GM08714 (cell line): Measurements from ENCODE around the gene RGPD3.
"Not testable (repeated sequence)": the region's sequence is repeated elsewhere in the genome, so short reads cannot be mapped to it uniquely, and the experiment has no call there.

Source experiments
- H3K4me3 ChIP-seq: fragments of 200-500 bp; sonication (Bioruptor generic); 2 replicates; pipeline ENCODE4 v1.5.1; 2014; ENCODE audit warnings: mild to moderate bottlenecking, low read length, inconsistent platforms
- ZNF274 ChIP-seq: IDR thresholded peaks from 2 replicates; pipeline ENCODE4 v1.6.1; 2012; ENCODE audit warnings: mild to moderate bottlenecking, low read depth, low read length

Gene RGPD3

DNA sequence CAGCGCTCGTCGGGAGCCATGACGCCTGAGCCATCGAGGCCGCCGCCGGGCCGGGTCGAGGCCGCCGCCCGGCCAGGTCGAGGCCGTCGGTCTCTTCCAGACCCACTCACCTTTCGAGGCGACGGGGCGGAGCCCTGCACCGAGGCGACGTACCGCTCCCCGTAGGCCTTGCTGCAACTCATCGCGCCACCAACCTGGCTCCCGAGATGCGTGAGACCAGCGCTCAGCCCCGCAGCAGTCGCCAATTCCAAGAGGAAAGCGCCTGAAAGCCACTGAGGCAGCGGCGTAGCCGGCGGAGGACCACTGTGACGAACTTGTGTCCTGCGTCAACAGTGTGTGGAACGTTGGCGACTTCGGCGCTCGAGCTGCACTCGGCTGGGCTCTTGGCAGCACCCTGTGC, at the start of gene RGPD3:
Gene RGPD3 (minus strand): TSS at position 307 of the 400 bp plus-strand sequence. CDS start 125 bp downstream, at position 182.
- H3K4me3 ChIP-seq, result not testable (repeated sequence)

GRCh38 chr2:106517329-106517728, 49.1 kb upstream of the RGPD3 start:
- TF ChIP-seq ZNF274, result no peak

GRCh38 chr2:106516864-106517263, 48.7 kb upstream of the RGPD3 start:
- H3K4me3 ChIP-seq, result no peak overlapping the region
- no peak for TF ChIP-seq ZNF274

More at GRCh38 chr2:106517329-106517728, 49.1 kb upstream of the RGPD3 start:
- no peak overlapping the region for H3K4me3 ChIP-seq

GRCh38 chr2:106516436-106516835, 48.2 kb upstream of the RGPD3 start:
- TF ChIP-seq ZNF274, result no peak
- no peak overlapping the region for H3K4me3 ChIP-seq

DNA sequence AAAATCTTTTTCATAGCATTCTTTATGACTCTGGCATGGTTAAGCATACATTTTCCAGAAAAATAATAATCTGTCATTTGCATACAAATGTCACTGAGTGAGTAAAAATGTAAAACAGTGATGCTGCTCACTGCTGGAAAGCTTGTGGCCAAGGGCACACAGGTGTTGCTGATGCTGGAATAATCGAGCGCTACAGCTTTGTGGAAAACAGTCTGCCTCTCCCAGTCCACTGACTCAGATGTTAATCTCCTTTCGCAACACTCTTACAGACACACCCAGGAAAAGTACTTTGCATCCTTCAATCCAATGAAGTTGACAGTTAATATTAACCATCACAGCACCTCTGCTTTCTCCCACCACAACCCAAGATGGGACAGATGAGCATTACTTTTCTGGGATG, 46.6 kb upstream of the RGPD3 start:
- H3K4me3 ChIP-seq, result not testable (repeated sequence)

DNA sequence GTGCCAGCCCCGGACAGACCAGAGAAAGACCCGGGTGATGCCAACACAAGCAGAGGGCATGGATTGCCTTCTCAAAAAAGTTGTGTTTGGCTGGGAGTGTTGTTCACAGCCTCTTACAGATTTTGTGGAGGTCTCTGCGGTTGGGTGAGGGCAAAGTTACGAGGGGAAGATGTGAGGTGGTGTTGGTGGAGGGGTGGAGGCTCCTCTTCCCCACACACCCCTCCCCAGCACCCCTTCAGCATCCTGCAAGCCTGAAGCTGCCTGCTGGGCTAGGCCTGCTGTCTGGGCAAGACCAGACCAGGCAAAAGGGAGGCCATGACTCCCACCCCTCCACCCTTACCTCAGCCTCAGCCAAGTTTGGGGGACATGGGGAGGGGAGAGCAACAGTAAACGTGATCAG, 45.2 kb upstream of the RGPD3 start:
- not testable (repeated sequence) for H3K4me3 ChIP-seq

- H3K4me3 ChIP-seq, result not testable (repeated sequence)
These were observed 43.7 kb upstream of the RGPD3 start for GRCh38 chr2:106511934-106512333.

DNA sequence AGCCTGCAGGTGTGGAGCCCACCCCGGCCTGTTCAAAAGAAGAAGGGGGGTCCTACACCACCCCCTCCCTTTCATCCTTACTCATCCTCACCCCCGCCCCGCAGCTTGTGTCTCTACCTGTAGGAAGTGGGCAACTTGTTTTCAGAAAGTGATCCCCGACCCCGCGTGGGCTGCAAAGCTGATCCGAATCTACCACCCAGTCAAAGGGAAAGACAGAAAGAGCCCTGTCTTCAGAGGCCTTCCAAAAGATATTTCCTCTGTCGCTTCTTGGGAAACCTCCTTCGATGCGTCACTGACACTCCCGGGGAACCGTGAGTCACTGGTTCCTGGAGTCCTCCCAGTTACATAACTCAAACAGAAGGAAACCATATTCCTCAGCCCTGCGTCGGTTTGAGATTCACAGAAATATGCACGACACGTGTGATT, 43.3 kb upstream of the RGPD3 start:
- H3K4me3 ChIP-seq, result not testable (repeated sequence)

DNA sequence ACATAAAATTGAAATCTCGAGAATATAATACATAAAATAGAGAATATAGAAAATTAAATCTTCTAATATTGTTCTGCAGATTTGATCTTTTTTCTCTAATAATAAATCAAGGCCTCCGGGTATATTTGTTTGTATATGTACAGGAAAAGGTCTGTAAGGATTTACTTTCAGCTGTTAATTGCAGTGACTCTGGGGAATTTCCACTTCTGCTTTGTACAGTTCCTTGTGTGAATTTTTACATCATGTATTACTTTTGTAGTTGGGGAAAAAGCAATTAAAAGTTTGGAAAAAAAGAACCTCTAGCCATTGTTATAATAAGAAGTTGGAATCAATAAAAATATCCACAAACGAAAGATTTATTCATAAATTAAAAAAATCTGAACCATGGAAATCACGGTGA, 42.6 kb upstream of the RGPD3 start:
- H3K4me3 ChIP-seq, result not testable (repeated sequence)

DNA sequence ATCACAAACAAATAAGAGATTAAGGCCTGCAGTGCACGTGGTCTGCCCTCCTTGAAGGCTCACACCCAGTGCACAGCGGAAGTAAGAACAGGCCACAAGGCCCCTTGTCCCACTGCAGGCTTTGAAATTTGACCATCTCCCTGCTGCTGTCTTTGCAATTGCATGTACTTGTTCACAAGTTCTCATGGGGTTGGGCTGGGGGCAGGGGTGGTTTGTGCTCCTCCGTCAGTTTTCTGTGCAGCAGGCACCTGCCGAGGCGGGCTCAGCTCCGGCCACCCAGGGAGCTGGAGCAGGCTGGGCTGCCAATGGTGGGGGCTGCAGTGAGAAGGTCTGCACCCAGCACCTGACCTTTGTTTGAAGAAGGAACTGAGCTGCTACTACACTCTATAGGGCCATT, 41.2 kb upstream of the RGPD3 start:
- H3K4me3 ChIP-seq, result not testable (repeated sequence)

DNA sequence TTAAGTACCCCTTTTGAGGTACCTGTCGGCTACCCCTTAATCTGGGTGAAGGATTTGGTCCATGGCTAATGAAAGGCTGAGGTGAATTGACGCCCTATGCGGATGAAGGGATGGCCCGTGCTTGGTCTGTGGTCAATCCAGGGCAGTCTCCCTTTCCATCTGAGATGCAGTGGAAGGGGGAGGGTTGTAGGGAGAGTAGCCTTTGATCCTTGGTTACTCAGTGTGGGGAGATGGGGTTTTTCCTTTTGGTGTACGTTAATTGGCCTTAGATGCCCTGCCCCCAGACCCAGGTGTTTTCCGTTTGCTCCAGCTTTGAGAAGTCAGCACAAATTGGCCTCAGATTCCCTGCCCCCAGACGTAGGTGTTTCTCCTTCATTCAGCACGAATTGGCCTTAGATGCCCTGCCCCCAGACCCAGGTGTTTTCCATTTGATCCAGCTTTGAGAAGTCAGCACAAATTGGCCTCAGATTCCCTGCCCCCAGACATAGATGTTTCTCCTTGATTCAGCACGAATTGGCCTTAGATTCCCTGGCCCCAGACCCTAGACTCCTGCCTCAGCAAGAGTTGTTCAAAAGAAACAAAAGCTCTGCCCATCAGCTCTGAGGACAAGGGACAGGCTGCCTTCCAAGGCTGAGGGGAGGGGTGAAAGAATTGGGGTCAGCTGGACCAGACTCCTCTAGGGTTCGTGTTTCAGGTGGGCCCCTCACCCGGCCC, 40.6 kb upstream of the RGPD3 start:
- H3K4me3 ChIP-seq, result not testable (repeated sequence)

GRCh38 chr2:106506002-106506687, 37.9 kb upstream of the RGPD3 start:
- H3K4me3 ChIP-seq, result not testable (repeated sequence)

DNA sequence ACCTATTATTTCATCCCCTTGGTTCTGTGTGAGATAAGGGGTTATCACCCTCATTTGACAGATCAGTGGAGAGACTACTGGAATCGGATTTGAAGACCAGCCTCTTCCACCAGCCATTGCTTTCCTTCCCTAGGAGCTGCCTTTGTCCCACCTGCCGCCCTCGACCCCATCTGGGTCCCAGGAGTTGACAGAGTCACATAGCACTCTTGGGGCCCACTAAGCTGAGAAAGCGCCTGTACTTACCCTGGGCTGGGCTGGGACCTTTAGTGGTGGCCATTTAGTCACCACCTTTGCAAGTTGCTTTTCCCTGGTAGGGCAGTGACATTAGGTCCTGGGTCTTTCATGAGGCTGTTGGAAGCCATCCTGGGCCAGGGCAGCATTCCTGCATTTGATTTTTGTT, 36.6 kb upstream of the RGPD3 start:
- not testable (repeated sequence) for H3K4me3 ChIP-seq

GRCh38 chr2:106504192-106504591, 36.0 kb upstream of the RGPD3 start:
- not testable (repeated sequence) for H3K4me3 ChIP-seq

DNA sequence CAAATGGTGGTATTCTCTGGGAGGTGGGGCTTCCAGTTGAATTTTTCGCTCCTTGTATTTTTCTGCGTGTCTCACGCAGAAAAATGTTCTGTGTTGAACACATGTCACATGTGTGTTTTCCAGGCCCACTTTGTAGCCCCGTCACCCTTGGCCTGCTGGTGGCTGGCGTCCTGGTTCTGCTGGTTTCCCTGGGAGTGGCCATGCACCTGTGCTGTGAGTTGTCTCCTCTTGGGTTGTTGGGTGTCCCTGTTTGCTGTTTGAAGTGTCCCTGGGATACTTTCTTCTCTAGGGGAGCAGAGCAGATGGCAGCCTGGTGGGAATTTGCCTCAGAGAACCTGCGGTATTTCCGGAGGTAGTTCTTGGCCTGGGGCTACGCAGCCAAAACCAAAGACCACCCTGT, 34.1 kb upstream of the RGPD3 start:
- not testable (repeated sequence) for H3K4me3 ChIP-seq

GRCh38 chr2:106500350-106500749, 32.1 kb upstream of the RGPD3 start:
- H3K4me3 ChIP-seq, result not testable (repeated sequence)

DNA sequence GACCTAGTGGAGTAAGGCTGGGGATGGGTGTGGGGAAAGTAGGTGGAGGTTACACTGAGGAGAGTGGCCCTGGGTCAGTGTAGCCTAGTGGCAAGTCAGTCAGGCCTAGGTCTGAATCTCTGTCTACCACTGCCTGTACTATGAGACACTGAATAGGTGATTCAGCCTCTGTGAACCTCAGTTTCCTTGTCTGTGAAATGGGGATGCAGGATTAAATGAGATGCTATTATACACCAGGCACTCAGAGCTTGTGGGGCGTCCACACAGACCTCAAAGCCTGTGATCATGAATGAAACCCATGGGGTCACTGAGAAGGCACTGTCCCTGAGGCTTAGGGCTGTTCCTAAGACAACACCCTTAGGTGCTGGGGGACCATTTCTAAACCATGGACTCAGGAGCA, 30.3 kb upstream of the RGPD3 start:
- not testable (repeated sequence) for H3K4me3 ChIP-seq

GRCh38 chr2:106492913-106493312, 24.7 kb upstream of the RGPD3 start:
- H3K4me3 ChIP-seq, result not testable (repeated sequence)

DNA sequence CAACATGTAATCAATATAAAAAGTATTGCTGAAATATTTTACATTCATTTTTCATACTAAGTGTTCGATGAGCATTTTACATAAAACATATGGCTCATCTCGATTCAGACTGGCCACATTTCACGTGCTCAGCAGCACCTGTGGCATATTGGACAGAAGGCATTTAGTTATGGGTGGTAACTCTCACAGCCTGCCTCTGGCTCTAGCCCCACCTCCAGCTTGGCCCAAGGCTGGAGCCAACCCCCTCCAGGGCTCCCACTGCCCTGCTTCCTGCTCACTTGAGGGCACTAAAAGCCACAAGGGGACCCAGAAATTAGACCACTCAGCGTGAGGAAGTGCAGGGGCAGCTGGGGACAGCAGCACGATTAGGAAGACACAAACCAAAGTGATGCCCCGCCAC, 24.2 kb upstream of the RGPD3 start:
- H3K4me3 ChIP-seq, result not testable (repeated sequence)

DNA sequence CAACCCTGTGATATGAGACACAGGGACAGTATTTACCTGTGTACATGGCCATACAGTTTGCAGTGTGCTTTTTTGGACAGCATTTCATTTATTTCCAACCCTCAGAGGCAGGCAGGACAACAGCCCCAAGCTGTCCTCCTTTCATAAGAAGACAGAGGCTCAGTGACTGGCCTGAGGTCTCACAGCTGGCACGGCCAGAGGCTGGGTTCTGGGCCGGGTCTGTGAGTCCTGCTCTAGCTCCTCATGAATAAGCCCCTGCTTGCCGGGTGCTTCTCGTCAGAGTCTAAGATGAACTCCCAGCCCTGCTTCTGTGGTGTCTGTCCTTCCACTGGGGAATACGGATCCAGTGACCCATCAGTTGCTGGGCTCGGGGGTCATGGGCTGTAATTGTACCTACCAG, 21.5 kb upstream of the RGPD3 start:
- not testable (repeated sequence) for H3K4me3 ChIP-seq

DNA sequence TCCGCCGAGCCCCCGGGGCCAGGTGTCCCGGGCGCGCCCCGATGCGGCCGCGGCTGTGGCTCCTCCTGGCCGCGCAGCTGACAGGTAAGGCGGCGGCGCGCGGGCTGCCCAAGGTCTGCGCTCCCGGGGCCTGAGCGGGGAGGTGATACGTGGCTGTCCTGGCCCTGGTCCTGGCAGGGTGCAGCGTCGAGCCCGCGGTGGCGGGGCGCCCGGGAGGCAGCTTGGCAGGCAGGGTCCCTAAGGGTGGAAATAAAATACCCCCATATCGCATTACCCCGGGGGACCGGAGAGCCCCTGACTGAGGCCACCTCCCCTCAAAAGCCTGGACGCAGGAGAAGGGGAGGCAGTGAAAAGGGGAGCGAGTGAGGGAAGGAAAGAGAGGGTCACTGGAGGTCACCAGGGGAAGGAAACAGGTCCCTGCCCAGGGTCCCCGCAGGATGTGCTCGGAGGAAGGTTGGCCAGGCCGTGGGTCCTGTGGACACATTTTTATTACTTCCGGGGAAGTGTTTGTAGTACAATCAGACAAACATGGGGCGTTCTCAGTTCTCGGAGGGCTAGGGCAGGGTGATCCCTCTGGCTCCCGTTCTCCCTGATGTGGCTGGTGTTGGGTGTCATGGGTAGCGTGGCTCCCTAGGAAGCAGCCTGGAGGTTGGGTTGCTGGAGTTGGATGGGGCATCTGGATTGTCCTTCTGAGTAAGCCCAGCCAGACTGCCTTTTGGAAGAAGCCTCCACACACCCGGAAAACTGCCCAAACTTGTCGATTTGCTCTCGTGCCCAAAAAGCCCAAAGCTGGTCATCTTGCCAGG, 19.4 kb upstream of the RGPD3 start:
- H3K4me3 ChIP-seq, result not testable (repeated sequence)
